Myocyte (in vitro differentiated cells): ENCODE data around the gene FAR1. TPM values are rescaled to one million over a fixed set of nuclear protein-coding genes. Genes with fewer than 3 reads are reported as not detected.

Experiments
- DNase-seq: peaks from one replicate; pipeline ENCODE4 v3.0.0-alpha.2; 2012; ENCODE audit warnings: low read depth
- total RNA-seq: library from RNA; depleted of rRNA; stranded (reverse); fragments of >200 nt; gene quantifications from 2 replicates; pipeline ENCODE4 v1.2.3, GENCODE V29; 2014

FAR1 gene
- total RNA-seq, 1 donor from 2014 or later = 46.3 TPM

DNA sequence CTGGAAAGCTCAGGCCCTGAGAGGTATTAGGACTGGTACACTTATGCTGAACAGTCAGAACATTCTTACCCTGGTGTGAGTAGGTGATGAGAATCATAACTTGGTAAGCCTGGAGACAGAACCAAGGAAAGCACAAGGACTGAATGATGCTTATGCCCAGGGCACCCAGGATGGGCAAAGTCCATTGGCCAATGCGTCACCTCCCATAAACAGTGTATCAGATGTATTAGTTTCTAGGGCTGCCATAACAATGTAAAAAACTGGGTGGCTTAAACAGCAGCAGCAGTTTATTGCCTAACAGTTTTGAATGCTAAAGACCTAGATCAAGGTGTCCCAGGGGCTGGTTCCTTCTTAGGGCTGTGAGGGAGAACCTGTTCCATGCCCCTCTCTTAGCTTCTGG lies 107.0 kb downstream of the FAR1 start:
- DNase-seq = no peak

DNA sequence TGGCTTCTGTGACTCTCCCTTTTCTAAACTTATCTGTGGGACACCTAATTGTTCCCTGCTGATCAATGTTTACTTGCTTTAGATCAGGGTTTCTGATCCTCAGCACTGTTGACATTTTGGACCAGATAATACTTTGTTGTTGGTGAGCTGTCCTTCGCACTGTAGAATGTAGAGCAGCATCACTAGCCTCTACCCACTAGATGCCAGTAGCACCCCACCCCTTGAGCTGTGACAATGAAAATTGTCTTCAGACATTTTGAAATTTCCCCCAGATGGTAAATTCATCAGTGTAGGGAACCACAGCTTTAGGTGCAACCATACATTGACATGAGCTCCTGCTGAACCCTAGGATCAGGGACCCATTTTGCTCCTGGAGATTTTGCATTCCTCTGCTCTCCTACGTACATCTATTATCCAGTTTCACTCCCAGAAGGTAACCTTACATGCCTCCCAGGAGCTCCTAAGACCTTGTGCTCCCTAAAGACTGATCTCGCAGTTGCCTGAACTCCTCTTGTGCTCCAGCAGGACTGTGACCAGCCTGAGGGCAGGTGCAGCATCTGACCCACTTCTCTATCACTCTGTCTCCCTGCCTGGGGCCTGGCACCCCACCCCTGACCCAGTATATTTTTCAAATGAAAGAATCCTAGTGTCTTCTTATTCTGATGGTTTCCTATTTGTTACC lies 107.8 kb downstream of the FAR1 start:
- peak; percentile 20 for DNase-seq

DNA sequence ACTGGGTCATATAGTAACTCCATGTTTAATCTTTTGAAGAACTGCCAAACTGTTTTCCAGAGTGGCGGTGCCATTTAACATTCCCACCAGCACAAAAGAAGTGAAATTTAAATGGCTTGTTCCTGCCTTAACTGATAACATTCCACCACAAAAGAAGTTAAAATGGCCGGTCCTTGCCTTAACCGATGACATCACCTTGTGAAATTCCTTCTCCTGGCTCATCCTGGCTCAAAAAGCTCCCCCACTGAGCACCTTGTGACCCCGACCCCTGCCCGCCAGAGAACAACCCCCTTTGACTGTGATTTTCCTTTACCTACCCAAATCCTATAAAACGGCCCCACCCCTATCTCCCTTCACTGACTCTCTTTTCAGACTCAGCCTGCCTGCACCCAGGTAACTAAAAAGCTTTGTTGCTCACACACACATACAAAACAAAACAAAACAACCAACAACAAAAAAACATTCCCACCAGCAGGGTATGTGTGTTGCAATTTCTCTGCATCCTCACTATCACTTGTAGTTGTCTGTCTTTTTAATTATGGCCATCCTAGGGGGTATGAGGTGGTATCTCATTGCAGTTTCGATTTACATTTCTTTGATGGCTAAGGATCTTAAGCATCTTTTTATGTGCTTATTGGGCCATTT lies 109.0 kb downstream of the FAR1 start:
- no peak for DNase-seq

DNA sequence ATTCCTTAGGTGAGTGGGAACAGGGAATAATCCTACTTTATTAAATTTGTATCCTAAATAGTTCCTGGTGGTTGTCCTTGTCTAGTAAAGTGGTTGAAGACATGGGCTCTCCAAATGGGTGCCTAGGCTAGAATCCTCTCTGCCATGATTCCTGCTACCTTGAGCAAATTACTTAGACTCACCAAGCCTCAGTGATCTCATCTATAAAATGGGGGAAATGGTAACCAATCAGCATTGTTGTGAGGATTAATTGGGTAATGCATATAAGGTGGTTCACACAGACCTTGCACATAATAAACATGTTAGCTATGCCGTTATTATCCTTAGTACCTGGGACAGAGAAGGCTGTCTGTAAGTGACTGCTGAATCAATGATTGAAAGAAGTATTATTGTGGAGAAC lies 109.9 kb downstream of the FAR1 start:
- no peak for DNase-seq

DNA sequence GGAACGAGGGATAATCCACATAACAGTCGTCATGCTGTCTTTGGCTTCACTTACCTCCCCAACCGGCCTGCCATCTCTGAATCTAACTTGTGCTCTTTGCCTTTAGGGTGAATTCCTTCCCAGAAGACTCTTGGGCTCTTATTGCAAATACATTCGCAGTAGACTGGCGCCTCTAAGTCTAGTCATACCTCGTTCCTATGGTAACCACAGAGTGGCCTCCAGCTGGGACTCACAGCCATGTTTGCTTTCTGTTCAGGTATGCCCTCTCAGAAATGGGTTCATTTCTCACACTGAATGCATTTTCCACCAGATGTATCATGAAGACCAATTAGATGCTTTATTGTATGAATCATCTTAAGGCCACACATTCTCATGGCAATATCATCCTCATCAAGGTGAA lies 112.7 kb downstream of the FAR1 start:
- DNase-seq = no peak

Other genes starting within 250 kb of the FAR1 start
- gene BTBD10, start 205.4 kb upstream of the FAR1 start, total RNA-seq = 31.6 and 36.0 TPM in 2 replicates
- gene PTH, start 172.7 kb upstream of the FAR1 start, total RNA-seq = not detected in 2 replicates